CD4-positive, CD25-positive, alpha-beta regulatory T cell (primary cell): ENCODE results near the gene TK2. TPM values are rescaled to one million over a fixed set of nuclear protein-coding genes. Genes with fewer than 3 reads are reported as not detected.
A peak's percentile ranks its signal among the peaks of the same experiment; 100 is the strongest.
"Not testable (repeated sequence)": the region's sequence is repeated elsewhere in the genome, so short reads cannot be mapped to it uniquely, and the experiment has no call there.

Experiments used
- ATAC-seq, 2 donors: fragments of 150-1000 bp; cut with Tn5 transposase; one replicate each; pipeline ENCODE4 v1.10.0; 2021; ENCODE audit warnings: low read depth in 2 of 2, moderate number of reproducible peaks in 2 of 2, moderate library complexity in 1 of 2
- DNase-seq, 3 donors: peaks; one replicate each; pipeline versions ENCODE4 v3.0.0 to v3.0.0-alpha.2; 2012 to 2022; ENCODE audit warnings: mixed read lengths in 1 of 3
- H3K27ac ChIP-seq: one replicate; pipeline ENCODE4 v1.7.0; 2013; ENCODE audit warnings: mild to moderate bottlenecking, low read length; ENCODE audit not compliant: insufficient read depth, poor library complexity, severe bottlenecking
- H3K27me3 ChIP-seq: one replicate; pipeline ENCODE4 v1.7.0; 2013; ENCODE audit warnings: low read length; ENCODE audit not compliant: control insufficient read depth, insufficient read depth
- H3K36me3 ChIP-seq: one replicate; pipeline ENCODE4 v1.7.0; 2013; ENCODE audit warnings: mild to moderate bottlenecking, low read length, moderate library complexity; ENCODE audit not compliant: control insufficient read depth, insufficient read depth
- H3K4me1 ChIP-seq: 2 replicates; pipeline ENCODE4 v1.7.0; 2013; ENCODE audit warnings: mild to moderate bottlenecking, low read length; ENCODE audit not compliant: insufficient read depth, control insufficient read depth, poor library complexity, severe bottlenecking
- H3K4me3 ChIP-seq: one replicate; pipeline ENCODE4 v1.7.0; 2013; ENCODE audit warnings: low read depth, mild to moderate bottlenecking, low read length, moderate library complexity
- H3K9me3 ChIP-seq, 2 experiments: 1 replicate in 1 of 2; 2 replicates in 1 of 2; pipeline ENCODE4 v1.7.0; 2013; ENCODE audit warnings: low read length in 2 of 2, mild to moderate bottlenecking in 1 of 2, moderate library complexity in 1 of 2; ENCODE audit not compliant: control insufficient read depth in 2 of 2
- H3K27ac Mint-ChIP-seq, 3 donors: one replicate each; pipeline ENCODE4 v1.8.0; 2020 to 2022; ENCODE audit warnings: mild to moderate bottlenecking in 3 of 3, mixed read lengths in 3 of 3, moderate library complexity in 2 of 3
- H3K27me3 Mint-ChIP-seq: one replicate; pipeline ENCODE4 v1.8.0; 2022; ENCODE audit warnings: mild to moderate bottlenecking, mixed read lengths
- H3K36me3 Mint-ChIP-seq: one replicate; pipeline ENCODE4 v1.8.0; 2020; ENCODE audit warnings: mixed read lengths
- H3K4me1 Mint-ChIP-seq, 4 donors: one replicate each; pipeline ENCODE4 v1.8.0; 2020 to 2022; ENCODE audit warnings: mixed read lengths in 4 of 4, mild to moderate bottlenecking in 1 of 4
- H3K4me3 Mint-ChIP-seq, 4 donors: one replicate each; pipeline ENCODE4 v1.8.0; 2020 to 2022; ENCODE audit warnings: mild to moderate bottlenecking in 4 of 4, mixed read lengths in 4 of 4, moderate library complexity in 3 of 4
- H3K9me3 Mint-ChIP-seq, 7 donors: one replicate each; pipeline ENCODE4 v1.8.0; 2020 to 2022; ENCODE audit warnings: mixed read lengths in 7 of 7, mild to moderate bottlenecking in 3 of 7, moderate library complexity in 2 of 7
- polyA plus RNA-seq, 4 donors: library from polyadenylated mRNA; unstranded; fragments of 300-500 nt; fragmentation: Illumina TruSeq; gene quantifications; one replicate each; pipeline ENCODE4 v1.2.3, GENCODE V29; 2021
- total RNA-seq: library from RNA; stranded (reverse); gene quantifications from one replicate; pipeline ENCODE4 v1.2.3, GENCODE V29; 2022

The TK2 gene
- total and polyA plus RNA-seq, 5 donors from 2014 or later = 5.1 to 8.8 (median 8.2) TPM

- Mint-ChIP-seq H3K4me3 (no peak overlapping the region), H3K27me3 (no peaks in the 10 kb centered on the region), H3K4me1 (peaks cover 15 to 22% (median 17%) of the 10 kb centered on the region in 4 donors), H3K36me3 (peaks cover 18% of the 10 kb centered on the region), H3K27ac (peak overlapping the region in 1 of 3 donors; percentile 21), H3K9me3 (peaks cover 0 to 2% (median 0%) of the 10 kb centered on the region in 7 donors)
- Histone ChIP-seq H3K27me3 (no peaks in the 10 kb centered on the region), H3K27ac (peak overlapping the region; percentile 33), H3K4me3 (no peak overlapping the region), H3K9me3 (no peaks in the 10 kb centered on the region), H3K36me3 (peaks cover 34% of the 10 kb centered on the region), H3K4me1 (no peaks in the 10 kb centered on the region)
- DNase-seq = no peak
- no peak for ATAC-seq
Observed at GRCh38 chr16:66569131-66569530, 19.2 kb upstream of the TK2 start.

GRCh38 chr16:66568355-66568754 is 18.4 kb upstream of the TK2 start:
- H3K4me3 ChIP-seq = no peak overlapping the region
- peaks cover 41% of the 10 kb centered on the region for H3K36me3 ChIP-seq
- Mint-ChIP-seq H3K36me3 (peaks cover 24% of the 10 kb centered on the region), H3K4me1 (peaks cover 22 to 27% (median 25%) of the 10 kb centered on the region in 4 donors), H3K27ac (no peak overlapping the region), H3K27me3 (no peaks in the 10 kb centered on the region), H3K4me3 (no peak overlapping the region), H3K9me3 (peaks cover 0 to 2% (median 0%) of the 10 kb centered on the region in 7 donors)
- no peaks in the 10 kb centered on the region for H3K9me3 ChIP-seq
- DNase-seq = no peak
- no peak for ATAC-seq
- H3K27ac ChIP-seq = no peak overlapping the region
- no peaks in the 10 kb centered on the region for H3K27me3 ChIP-seq
- peaks cover 4% of the 10 kb centered on the region for H3K4me1 ChIP-seq

GRCh38 chr16:66567270-66567669 is 17.3 kb upstream of the TK2 start:
- H3K27ac Mint-ChIP-seq = not testable (repeated sequence)

GRCh38 chr16:66566051-66566901 is 16.4 kb upstream of the TK2 start, which contains the start of gene CMTM1:
Gene CMTM1 (plus strand): TSS chr16:66566439. CDS start chr16:66566514, 75 bp downstream.
- Mint-ChIP-seq H3K4me3 (no peak within 1 kb of the TSS), H3K36me3 (peaks cover 24% of the 10 kb centered on the region), H3K4me1 (peaks cover 37 to 44% (median 41%) of the 10 kb centered on the region in 4 donors), H3K27ac (no peak within 1 kb of the TSS), H3K27me3 (no peaks in the 10 kb centered on the region), H3K9me3 (peaks cover 0 to 2% (median 0%) of the 10 kb centered on the region in 7 donors)
- Histone ChIP-seq H3K36me3 (peaks cover 43% of the 10 kb centered on the region), H3K27ac (no peak within 1 kb of the TSS), H3K4me3 (no peak within 1 kb of the TSS), H3K9me3 (no peaks in the 10 kb centered on the region), H3K27me3 (no peaks in the 10 kb centered on the region), H3K4me1 (peaks cover 25% of the 10 kb centered on the region)
- ATAC-seq (no peak), DNase-seq (no peak)

More at GRCh38 chr16:66567270-66567669, 17.3 kb upstream of the TK2 start:
- peaks cover 15% of the 10 kb centered on the region for H3K4me1 ChIP-seq
- not testable (repeated sequence) for H3K27me3 ChIP-seq, ATAC-seq, H3K4me3 ChIP-seq, H3K27me3 Mint-ChIP-seq, H3K27ac ChIP-seq, H3K4me3 Mint-ChIP-seq, DNase-seq, H3K9me3 ChIP-seq, H3K9me3 Mint-ChIP-seq
- H3K36me3 ChIP-seq = peaks cover 43% of the 10 kb centered on the region
- Mint-ChIP-seq H3K36me3 (peaks cover 24% of the 10 kb centered on the region), H3K4me1 (peaks cover 32 to 36% (median 33%) of the 10 kb centered on the region in 4 donors)

- Histone ChIP-seq H3K27ac (peak overlapping the region; percentile 14), H3K4me1 (peaks cover 44% of the 10 kb centered on the region), H3K36me3 (peaks cover 60% of the 10 kb centered on the region), H3K27me3 (no peaks in the 10 kb centered on the region), H3K4me3 (no peak overlapping the region), H3K9me3 (no peaks in the 10 kb centered on the region)
- H3K9me3 Mint-ChIP-seq = peaks cover 0 to 2% (median 0%) of the 10 kb centered on the region in 7 donors
- peak overlapping the region in 2 of 4 donors; percentile 32 to 52 for H3K4me3 Mint-ChIP-seq
- H3K27me3 Mint-ChIP-seq = no peaks in the 10 kb centered on the region
- H3K27ac Mint-ChIP-seq = peak overlapping the region; percentile 65 to 85 (median 77)
- ATAC-seq (no peak), DNase-seq (no peak)
- peaks cover 49 to 61% (median 53%) of the 10 kb centered on the region in 4 donors for H3K4me1 Mint-ChIP-seq
- peaks cover 39% of the 10 kb centered on the region for H3K36me3 Mint-ChIP-seq
Observed at GRCh38 chr16:66563574-66564334, 13.8 kb upstream of the TK2 start.

GRCh38 chr16:66562986-66563385 is 13.1 kb upstream of the TK2 start:
- Mint-ChIP-seq H3K36me3 (peaks cover 46% of the 10 kb centered on the region), H3K27ac (peak overlapping the region in 2 of 3 donors; percentile 77 to 85), H3K4me1 (peaks cover 52 to 69% (median 59%) of the 10 kb centered on the region in 4 donors), H3K27me3 (no peaks in the 10 kb centered on the region), H3K9me3 (peaks cover 0 to 2% (median 0%) of the 10 kb centered on the region in 7 donors), H3K4me3 (peak overlapping the region; percentile 3 to 52 (median 46))
- peaks cover 67% of the 10 kb centered on the region for H3K36me3 ChIP-seq
- DNase-seq (no peak), ATAC-seq (no peak)
- peaks cover 48% of the 10 kb centered on the region for H3K4me1 ChIP-seq
- no peak overlapping the region for H3K4me3 ChIP-seq
- no peaks in the 10 kb centered on the region for H3K27me3 ChIP-seq
- H3K9me3 ChIP-seq = no peaks in the 10 kb centered on the region
- peak overlapping the region; percentile 14 for H3K27ac ChIP-seq

GRCh38 chr16:66562409-66562808 is 12.5 kb upstream of the TK2 start:
- peaks cover 53% of the 10 kb centered on the region for H3K4me1 ChIP-seq
- Mint-ChIP-seq H3K9me3 (peaks cover 0 to 1% (median 0%) of the 10 kb centered on the region in 7 donors), H3K27ac (peak overlapping the region; percentile 57 to 85 (median 77)), H3K4me1 (peaks cover 46 to 74% (median 59%) of the 10 kb centered on the region in 4 donors), H3K4me3 (peak overlapping the region in 3 of 4 donors; percentile 3 to 82 (median 40)), H3K27me3 (no peaks in the 10 kb centered on the region), H3K36me3 (peaks cover 44% of the 10 kb centered on the region)
- peaks cover 68% of the 10 kb centered on the region for H3K36me3 ChIP-seq
- H3K27me3 ChIP-seq = no peaks in the 10 kb centered on the region
- H3K4me3 ChIP-seq = peak overlapping the region; percentile 4
- peak overlapping the region; percentile 63 for H3K27ac ChIP-seq
- ATAC-seq = peak; percentile 55 to 57
- peak in 2 of 3 donors; percentile 52 to 54 for DNase-seq
- H3K9me3 ChIP-seq = no peaks in the 10 kb centered on the region
